ENCODE measurements around the gene FGR. TPM values are rescaled to one million over a fixed set of nuclear protein-coding genes. Genes with fewer than 3 reads are reported as not detected.
"Not testable (repeated sequence)": the region's sequence is repeated elsewhere in the genome, so short reads cannot be mapped to it uniquely, and the experiment has no call there.

FGR gene
- total RNA-seq (10 to 100 TPM in 2 of 5 donors, 1 to 10 TPM in 3; 3.2 to 37.3 (median 5.7) TPM), total RNA-seq (0.04 to 138 (median 4.9) reads per million in 29 experiments)
- total RNA-seq (2013) = 56.4 TPM

DNA sequence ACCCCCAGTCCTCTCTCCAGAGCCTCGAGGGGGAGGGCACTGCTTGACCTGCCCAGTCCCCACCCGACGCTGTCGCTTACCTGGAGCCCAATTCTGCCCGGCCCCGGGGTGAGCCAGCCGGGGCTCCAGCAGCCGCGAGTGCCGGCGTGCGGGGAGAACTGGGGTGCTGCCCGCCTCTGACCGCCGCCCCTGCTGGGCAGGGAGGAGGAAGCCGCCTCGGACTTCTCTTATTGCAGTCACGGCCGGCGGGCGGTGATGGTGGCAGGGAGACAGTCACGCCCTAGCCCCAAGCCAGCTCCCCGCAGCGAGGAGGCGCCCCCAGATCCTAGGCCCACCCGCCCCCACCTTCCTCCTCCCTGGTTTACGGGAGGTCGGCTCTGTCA, at the start of gene FGR:
Gene FGR, minus strand, starts transcription at position 201 of the 383 bp plus-strand sequence. CDS start 11,269 bp downstream, outside the sequence.
- H3K9me3 ChIP-seq = no peaks in the 10 kb centered on the region
- ChIA-PET CTCF (no interaction called here), POLR2A (no interaction called here)
- H3K9me3 Mint-ChIP-seq = no peaks in the 10 kb centered on the region
- H3K27me3 ChIP-seq (replicated peaks in 1 of 2; ENCODE audit: control insufficient read depth in 2 of 2, extremely low read depth in 1 of 2, insufficient read depth in 2 of 2, low read length in 1 of 2) = no peaks in the 10 kb centered on the region
- no peak for ATAC-seq (replicated peaks in 1 of 4)
- no peaks in the 10 kb centered on the region for H3K36me3 ChIP-seq (ENCODE audit: control insufficient read depth in 2 of 2, extremely low read depth in 1 of 2, insufficient read depth in 1 of 2, low read length in 1 of 2)
- H3K4me3 ChIP-seq (ENCODE audit: control insufficient read depth in 1 of 2, extremely low read depth in 1 of 2, low read length in 1 of 2) = peak within 1 kb of the TSS; percentile 39 to 49
- no peaks in the 10 kb centered on the region for H3K27me3 Mint-ChIP-seq
- peaks cover 55 to 80% (median 66%) of the 10 kb centered on the region in 3 donors for H3K4me1 Mint-ChIP-seq
- H3K4me3 Mint-ChIP-seq = peak within 1 kb of the TSS; percentile 56 to 76 (median 59)
- peak in 1 of 35 experiments; percentile 37 for DNase-seq
- peaks cover 29 to 65% of the 10 kb centered on the region in 2 experiments for H3K4me1 ChIP-seq (ENCODE audit: control insufficient read depth in 1 of 2, extremely low read depth in 1 of 2, insufficient read depth in 2 of 2, low read length in 2 of 2)
- peak within 1 kb of the TSS; percentile 81 to 86 for H3K27ac Mint-ChIP-seq
- 68% methylated on average over 12 of the region's 28 CpGs for WGBS (ENCODE audit: insufficient coverage)
- no peaks in the 10 kb centered on the region for H3K36me3 Mint-ChIP-seq
- peak within 1 kb of the TSS; percentile 78 for H3K27ac ChIP-seq (ENCODE audit: low read length)

DNA sequence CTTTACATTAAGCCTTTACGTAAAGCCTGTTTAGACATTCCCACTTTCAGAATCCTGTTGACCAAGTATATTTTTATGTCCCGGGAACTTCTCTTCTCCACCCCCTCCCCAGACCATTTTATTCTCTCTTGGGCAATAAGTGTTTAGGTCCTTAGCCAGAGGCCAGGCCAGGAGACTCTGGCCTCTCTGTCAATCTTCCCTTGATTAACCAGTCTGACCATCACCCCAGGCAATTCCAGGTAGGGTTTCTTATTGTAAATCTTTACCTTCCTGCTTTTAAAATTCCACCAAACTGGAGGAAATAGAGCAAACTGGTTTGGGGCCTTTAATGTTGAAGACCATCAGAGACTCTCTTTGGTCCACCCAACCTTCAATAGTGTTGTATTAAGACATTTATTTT, 49.2 kb upstream of the FGR start:
- H3K27me3 Mint-ChIP-seq = no peaks in the 10 kb centered on the region
- H3K4me3 ChIP-seq (ENCODE audit: control insufficient read depth in 1 of 2, extremely low read depth in 1 of 2, low read length in 1 of 2) = no peak overlapping the region
- H3K4me1 ChIP-seq (ENCODE audit: control insufficient read depth in 1 of 2, extremely low read depth in 1 of 2, insufficient read depth in 2 of 2, low read length in 2 of 2) = no peaks in the 10 kb centered on the region
- no peak overlapping the region for H3K27ac ChIP-seq (ENCODE audit: low read length)
- no peak overlapping the region for H3K4me3 Mint-ChIP-seq
- ChIA-PET CTCF (no interaction called here), POLR2A (no interaction called here)
- no peaks in the 10 kb centered on the region for H3K9me3 ChIP-seq
- peaks cover 0 to 19% of the 10 kb centered on the region in 2 experiments for H3K27me3 ChIP-seq (replicated peaks in 1 of 2; ENCODE audit: control insufficient read depth in 2 of 2, extremely low read depth in 1 of 2, insufficient read depth in 2 of 2, low read length in 1 of 2)
- H3K9me3 Mint-ChIP-seq = peaks cover 0 to 15% (median 13%) of the 10 kb centered on the region in 3 donors
- H3K4me1 Mint-ChIP-seq = no peaks in the 10 kb centered on the region
- H3K27ac Mint-ChIP-seq = no peak overlapping the region
- DNase-seq (no peak), ATAC-seq (replicated peaks in 1 of 4) (no peak)
- WGBS (ENCODE audit: insufficient coverage) = no CpG with 5 or more reads among the region's 2 CpGs
- H3K36me3 ChIP-seq (ENCODE audit: control insufficient read depth in 2 of 2, extremely low read depth in 1 of 2, insufficient read depth in 1 of 2, low read length in 1 of 2) = no peaks in the 10 kb centered on the region
- peaks cover 11% of the 10 kb centered on the region for H3K36me3 Mint-ChIP-seq

DNA sequence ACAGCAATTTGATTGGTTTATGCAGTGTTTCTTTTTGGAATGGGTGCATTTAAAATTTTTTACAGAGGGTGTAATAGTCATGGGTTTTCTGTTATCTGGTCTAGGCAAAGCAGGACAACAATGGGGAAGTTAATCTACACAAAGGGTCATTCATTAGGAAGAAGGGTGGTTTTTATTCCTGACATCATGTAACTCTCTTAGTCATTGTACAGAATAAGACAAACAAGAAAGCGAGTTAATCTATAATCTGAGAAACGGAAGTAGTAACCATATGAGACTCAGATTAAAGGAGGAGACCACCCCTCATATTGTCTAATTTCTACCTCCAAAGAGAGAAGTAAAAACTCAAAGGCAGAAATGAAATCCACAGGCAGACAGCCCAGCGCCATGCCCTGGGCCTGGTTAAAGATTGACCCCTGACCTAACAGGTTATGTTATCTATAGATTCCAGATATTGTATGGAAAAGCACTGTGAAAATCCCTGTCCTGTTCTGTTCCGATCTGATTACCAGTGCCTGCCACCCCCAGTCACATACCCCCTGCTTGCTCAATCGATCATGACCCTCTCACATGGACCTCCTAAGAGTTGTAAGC, 47.5 kb upstream of the FGR start:
- no peak overlapping the region for H3K4me3 ChIP-seq (ENCODE audit: control insufficient read depth in 1 of 2, extremely low read depth in 1 of 2, low read length in 1 of 2)
- H3K36me3 ChIP-seq (ENCODE audit: control insufficient read depth in 2 of 2, extremely low read depth in 1 of 2, insufficient read depth in 1 of 2, low read length in 1 of 2) = no peaks in the 10 kb centered on the region
- H3K27ac ChIP-seq (ENCODE audit: low read length) = no peak overlapping the region
- peaks cover 0 to 19% of the 10 kb centered on the region in 2 experiments for H3K27me3 ChIP-seq (replicated peaks in 1 of 2; ENCODE audit: control insufficient read depth in 2 of 2, extremely low read depth in 1 of 2, insufficient read depth in 2 of 2, low read length in 1 of 2)
- H3K27me3 Mint-ChIP-seq = no peaks in the 10 kb centered on the region
- H3K36me3 Mint-ChIP-seq = peaks cover 15% of the 10 kb centered on the region
- no peak for DNase-seq
- ChIA-PET CTCF (no interaction called here), POLR2A (no interaction called here)
- H3K27ac Mint-ChIP-seq = no peak overlapping the region
- 100% methylated on average over 1 of the region's 5 CpGs for WGBS (ENCODE audit: insufficient coverage)
- ATAC-seq (replicated peaks in 1 of 4) = no peak
- no peaks in the 10 kb centered on the region for H3K9me3 ChIP-seq
- no peaks in the 10 kb centered on the region for H3K4me1 ChIP-seq (ENCODE audit: control insufficient read depth in 1 of 2, extremely low read depth in 1 of 2, insufficient read depth in 2 of 2, low read length in 2 of 2)
- H3K4me1 Mint-ChIP-seq = no peaks in the 10 kb centered on the region
- no peak overlapping the region for H3K4me3 Mint-ChIP-seq
- H3K9me3 Mint-ChIP-seq = peaks cover 0 to 15% (median 13%) of the 10 kb centered on the region in 3 donors

DNA sequence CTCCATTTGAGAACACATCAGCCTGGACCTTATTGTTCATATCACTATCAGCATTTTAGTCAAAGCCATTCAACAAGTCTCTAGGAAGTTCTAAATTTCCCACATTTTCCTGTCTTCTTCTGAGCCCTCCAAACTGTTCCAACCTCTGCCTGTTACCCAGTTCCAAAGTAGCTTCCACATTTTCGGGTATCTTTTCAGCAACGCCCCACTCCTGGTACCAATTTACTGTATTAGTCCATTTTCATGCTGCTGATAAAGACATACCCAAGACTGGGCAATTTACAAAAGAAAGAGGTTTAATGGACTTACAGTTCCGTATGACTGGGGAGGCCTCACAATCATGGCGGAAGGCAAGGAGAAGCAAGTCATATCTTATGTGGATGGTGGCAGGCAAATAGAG, 46.6 kb upstream of the FGR start:
- POLR2A ChIA-PET; H3K27me3 Mint-ChIP-seq; H3K4me3 ChIP-seq (ENCODE audit: control insufficient read depth in 1 of 2, extremely low read depth in 1 of 2, low read length in 1 of 2); H3K4me3 Mint-ChIP-seq; H3K4me1 ChIP-seq (ENCODE audit: control insufficient read depth in 1 of 2, extremely low read depth in 1 of 2, insufficient read depth in 2 of 2, low read length in 2 of 2); DNase-seq; H3K27ac Mint-ChIP-seq; H3K9me3 ChIP-seq; H3K27ac ChIP-seq (ENCODE audit: low read length); ATAC-seq (replicated peaks in 1 of 4); H3K4me1 Mint-ChIP-seq; H3K36me3 ChIP-seq (ENCODE audit: control insufficient read depth in 2 of 2, extremely low read depth in 1 of 2, insufficient read depth in 1 of 2, low read length in 1 of 2): not testable (repeated sequence)
- H3K36me3 Mint-ChIP-seq = peaks cover 15% of the 10 kb centered on the region
- CTCF ChIA-PET = interaction anchor here in 1 of 2 donors (0.6 kb wide), 1 partner anchor 72 kb away, joined by 3 read pairs; no protein-coding TSS in a partner anchor
- H3K9me3 Mint-ChIP-seq = peaks cover 0 to 15% (median 13%) of the 10 kb centered on the region in 3 donors
- H3K27me3 ChIP-seq (replicated peaks in 1 of 2; ENCODE audit: control insufficient read depth in 2 of 2, extremely low read depth in 1 of 2, insufficient read depth in 2 of 2, low read length in 1 of 2) = peaks cover 0 to 18% of the 10 kb centered on the region in 2 experiments
- WGBS (ENCODE audit: insufficient coverage) = 100% methylated on average over 1 of the region's 4 CpGs

DNA sequence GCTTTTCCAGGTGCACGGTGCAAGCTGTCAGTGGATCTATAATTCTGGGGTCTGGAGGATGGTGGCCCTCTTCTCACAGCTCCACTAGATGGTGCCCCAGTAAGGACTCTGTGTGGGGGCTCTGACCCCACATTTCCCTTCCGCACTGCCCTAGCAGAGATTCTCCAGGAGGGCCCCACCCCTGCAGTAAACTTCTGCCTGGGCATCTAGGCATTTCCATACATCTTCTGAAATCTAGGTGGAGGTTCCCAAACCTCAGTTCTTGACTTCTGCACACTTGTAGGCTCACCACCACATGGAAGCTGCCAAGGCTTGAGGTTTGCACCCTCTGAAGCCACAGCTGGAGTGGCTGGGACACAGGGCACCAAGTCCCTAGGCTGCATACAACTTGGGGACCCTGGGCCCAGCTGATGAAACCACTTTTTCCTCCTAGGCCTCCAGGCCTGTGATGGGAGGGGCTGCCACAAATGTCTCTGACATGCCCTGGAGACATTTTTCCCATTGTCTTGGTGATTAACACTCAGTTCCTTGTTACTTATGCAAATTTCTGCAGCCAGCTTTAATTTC, 45.3 kb upstream of the FGR start:
- H3K4me1 ChIP-seq (ENCODE audit: control insufficient read depth in 1 of 2, extremely low read depth in 1 of 2, insufficient read depth in 2 of 2, low read length in 2 of 2); DNase-seq; H3K27ac ChIP-seq (ENCODE audit: low read length); ATAC-seq (replicated peaks in 1 of 4); H3K27ac Mint-ChIP-seq; H3K4me1 Mint-ChIP-seq; H3K36me3 ChIP-seq (ENCODE audit: control insufficient read depth in 2 of 2, extremely low read depth in 1 of 2, insufficient read depth in 1 of 2, low read length in 1 of 2); H3K27me3 ChIP-seq (replicated peaks in 1 of 2; ENCODE audit: control insufficient read depth in 2 of 2, extremely low read depth in 1 of 2, insufficient read depth in 2 of 2, low read length in 1 of 2); CTCF ChIA-PET; H3K9me3 ChIP-seq; H3K4me3 Mint-ChIP-seq; H3K4me3 ChIP-seq (ENCODE audit: control insufficient read depth in 1 of 2, extremely low read depth in 1 of 2, low read length in 1 of 2); H3K27me3 Mint-ChIP-seq: not testable (repeated sequence)
- Mint-ChIP-seq H3K36me3 (peaks cover 15% of the 10 kb centered on the region), H3K9me3 (peaks cover 0 to 15% (median 13%) of the 10 kb centered on the region in 3 donors)
- POLR2A ChIA-PET = interaction anchor here in 1 of 2 donors (0.6 kb wide), 1 partner anchor 9 kb away, joined by 3 read pairs; no protein-coding TSS in a partner anchor
- WGBS (ENCODE audit: insufficient coverage) = 100% methylated on average over 2 of the region's 2 CpGs

DNA sequence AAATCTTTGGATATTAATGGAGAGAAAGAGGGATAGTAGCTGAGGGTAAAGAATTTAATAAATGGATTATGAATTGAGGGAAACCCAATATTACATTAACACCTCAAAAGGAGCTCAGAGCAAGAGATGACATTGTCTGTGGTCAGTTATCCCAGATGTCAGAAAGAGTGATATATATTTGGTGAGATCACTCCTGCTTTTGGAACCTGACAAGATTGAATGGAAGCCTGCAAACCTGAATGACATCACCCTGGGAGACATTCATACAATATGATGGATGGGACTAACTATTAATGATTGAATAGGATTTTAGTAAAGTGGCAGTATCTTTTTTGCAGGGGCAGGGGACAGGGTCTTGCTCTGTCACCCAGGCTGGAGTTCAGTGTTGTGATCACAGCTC, 43.8 kb upstream of the FGR start:
- Histone ChIP-seq H3K9me3 (no peaks in the 10 kb centered on the region), H3K27ac (ENCODE audit: low read length) (no peak overlapping the region), H3K4me3 (ENCODE audit: control insufficient read depth in 1 of 2, extremely low read depth in 1 of 2, low read length in 1 of 2) (no peak overlapping the region), H3K4me1 (ENCODE audit: control insufficient read depth in 1 of 2, extremely low read depth in 1 of 2, insufficient read depth in 2 of 2, low read length in 2 of 2) (no peaks in the 10 kb centered on the region), H3K36me3 (ENCODE audit: control insufficient read depth in 2 of 2, extremely low read depth in 1 of 2, insufficient read depth in 1 of 2, low read length in 1 of 2) (no peaks in the 10 kb centered on the region), H3K27me3 (replicated peaks in 1 of 2; ENCODE audit: control insufficient read depth in 2 of 2, extremely low read depth in 1 of 2, insufficient read depth in 2 of 2, low read length in 1 of 2) (peaks cover 0 to 2% of the 10 kb centered on the region in 2 experiments)
- Mint-ChIP-seq H3K4me1 (no peaks in the 10 kb centered on the region), H3K27ac (no peak overlapping the region), H3K9me3 (peaks cover 0 to 15% (median 13%) of the 10 kb centered on the region in 3 donors), H3K4me3 (no peak overlapping the region), H3K27me3 (no peaks in the 10 kb centered on the region), H3K36me3 (peaks cover 15% of the 10 kb centered on the region)
- no peak for DNase-seq
- ChIA-PET POLR2A (no interaction called here), CTCF (interaction anchor here in 1 of 2 donors (1.2 kb wide), 1 partner anchor 14 kb away, joined by 3 read pairs; no protein-coding TSS in a partner anchor)
- ATAC-seq (replicated peaks in 1 of 4) = no peak

Data from T-cell (primary cell).